ENCODE results near the gene ASTE1.

The ASTE1 gene

GRCh38 chr3:131008326-131008725 lies 18.3 kb downstream of the ASTE1 start:
- Histone ChIP-seq H3K9ac (no peak overlapping the region), H3K4me3 (ENCODE audit: low read depth, low read length) (no peak overlapping the region), H3K79me2 (no peaks in the 10 kb centered on the region), H2AFZ (no peak overlapping the region), H3K4me1 (no peaks in the 10 kb centered on the region), H3K27ac (no peak overlapping the region), H3K36me3 (ENCODE audit: control insufficient read depth, insufficient read depth, low read length) (no peaks in the 10 kb centered on the region), H3K4me2 (ENCODE audit: low read length) (no peak overlapping the region), H3K9me3 (ENCODE audit: control insufficient read depth, low read length) (no peaks in the 10 kb centered on the region), H3K27me3 (ENCODE audit: control insufficient read depth, insufficient read depth, low read length) (no peaks in the 10 kb centered on the region)
- TF ChIP-seq CTCF (IDR thresholded peaks at IDR 0.05) = no peak

DNA sequence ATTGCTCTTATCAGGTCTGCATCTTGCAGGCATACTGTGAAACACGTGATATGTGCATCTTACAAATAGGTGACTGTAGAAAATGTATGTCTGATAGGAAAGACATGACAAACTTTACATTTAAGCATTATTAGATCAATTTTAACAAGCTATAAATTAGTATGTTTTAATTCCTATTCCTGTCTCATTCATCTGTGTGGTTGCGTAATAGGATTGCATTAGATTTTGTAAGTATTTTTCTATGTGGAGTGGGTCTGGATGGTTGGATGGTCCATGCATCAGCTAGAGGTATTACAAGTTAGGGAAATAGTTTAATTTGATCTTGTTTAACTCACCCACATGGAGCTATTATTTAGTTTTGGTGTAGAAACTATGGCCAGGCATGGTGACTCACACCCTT lies 18.8 kb downstream of the ASTE1 start:
- no peak for TF ChIP-seq CTCF (IDR thresholded peaks at IDR 0.05)
- no peak overlapping the region for H3K9ac ChIP-seq

DNA sequence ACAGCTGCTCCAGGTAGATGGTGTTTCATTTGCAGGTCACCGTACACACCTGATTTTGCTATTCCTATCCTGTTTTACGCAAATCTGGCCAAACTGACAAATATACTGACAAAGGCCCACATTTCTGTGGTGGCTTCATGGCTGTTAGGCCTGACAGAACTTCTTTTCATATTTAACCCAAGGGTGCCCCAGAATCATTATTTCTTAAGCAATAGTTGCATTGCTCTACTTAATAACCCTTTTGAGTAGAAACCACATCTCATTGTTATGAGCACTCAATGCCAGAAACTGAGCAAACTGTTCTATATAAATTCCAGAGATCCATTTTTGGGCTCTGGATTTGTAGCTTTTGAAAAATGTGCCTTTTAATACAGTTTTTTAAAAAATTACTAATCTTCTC lies 19.4 kb downstream of the ASTE1 start:
- H3K4me3 ChIP-seq (ENCODE audit: low read depth, low read length) = no peak overlapping the region
- H3K79me2 ChIP-seq = no peaks in the 10 kb centered on the region
- H3K36me3 ChIP-seq (ENCODE audit: control insufficient read depth, insufficient read depth, low read length) = no peaks in the 10 kb centered on the region
- no peaks in the 10 kb centered on the region for H3K4me1 ChIP-seq
- TF ChIP-seq CTCF (IDR thresholded peaks at IDR 0.05) = no peak
- H3K4me2 ChIP-seq (ENCODE audit: low read length) = no peak overlapping the region
- H2AFZ ChIP-seq = no peak overlapping the region
- H3K9me3 ChIP-seq (ENCODE audit: control insufficient read depth, low read length) = no peaks in the 10 kb centered on the region
- no peak overlapping the region for H3K27ac ChIP-seq
- no peak overlapping the region for H3K9ac ChIP-seq
- H3K27me3 ChIP-seq (ENCODE audit: control insufficient read depth, insufficient read depth, low read length) = no peaks in the 10 kb centered on the region

More for the DNA sequence above, 18.8 kb downstream of the ASTE1 start:
- Histone ChIP-seq H3K4me1 (no peaks in the 10 kb centered on the region), H3K27me3 (ENCODE audit: control insufficient read depth, insufficient read depth, low read length) (no peaks in the 10 kb centered on the region), H2AFZ (no peak overlapping the region), H3K27ac (no peak overlapping the region), H3K9me3 (ENCODE audit: control insufficient read depth, low read length) (no peaks in the 10 kb centered on the region), H3K36me3 (ENCODE audit: control insufficient read depth, insufficient read depth, low read length) (no peaks in the 10 kb centered on the region), H3K79me2 (no peaks in the 10 kb centered on the region), H3K4me2 (ENCODE audit: low read length) (no peak overlapping the region), H3K4me3 (ENCODE audit: low read depth, low read length) (no peak overlapping the region)

DNA sequence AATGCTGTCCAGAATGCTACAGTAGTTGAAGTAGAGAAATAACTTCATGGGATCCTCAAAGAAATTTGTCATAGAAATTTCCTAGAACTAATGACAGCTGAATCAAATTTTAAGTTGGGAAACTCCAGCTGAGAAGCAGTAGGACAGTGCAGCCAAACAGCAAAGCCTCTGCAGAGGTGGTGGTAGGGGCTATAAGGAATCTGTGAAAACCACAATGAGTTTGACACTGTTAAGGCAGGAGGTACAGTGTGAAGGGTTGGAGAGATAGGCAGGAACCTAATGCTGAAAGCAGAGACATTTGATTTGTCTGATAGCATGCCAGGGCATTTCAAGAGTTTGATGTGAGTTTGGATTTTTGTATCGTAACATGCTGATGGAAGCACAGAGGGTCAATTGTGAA lies 22.0 kb downstream of the ASTE1 start:
- Histone ChIP-seq H3K27ac (no peak overlapping the region), H3K9me3 (ENCODE audit: control insufficient read depth, low read length) (no peaks in the 10 kb centered on the region), H3K9ac (no peak overlapping the region), H2AFZ (no peak overlapping the region), H3K4me2 (ENCODE audit: low read length) (no peak overlapping the region), H3K4me3 (ENCODE audit: low read depth, low read length) (no peak overlapping the region), H3K79me2 (no peaks in the 10 kb centered on the region), H3K27me3 (ENCODE audit: control insufficient read depth, insufficient read depth, low read length) (no peaks in the 10 kb centered on the region), H3K4me1 (no peaks in the 10 kb centered on the region), H3K36me3 (ENCODE audit: control insufficient read depth, insufficient read depth, low read length) (no peaks in the 10 kb centered on the region)
- no peak for TF ChIP-seq CTCF (IDR thresholded peaks at IDR 0.05)

DNA sequence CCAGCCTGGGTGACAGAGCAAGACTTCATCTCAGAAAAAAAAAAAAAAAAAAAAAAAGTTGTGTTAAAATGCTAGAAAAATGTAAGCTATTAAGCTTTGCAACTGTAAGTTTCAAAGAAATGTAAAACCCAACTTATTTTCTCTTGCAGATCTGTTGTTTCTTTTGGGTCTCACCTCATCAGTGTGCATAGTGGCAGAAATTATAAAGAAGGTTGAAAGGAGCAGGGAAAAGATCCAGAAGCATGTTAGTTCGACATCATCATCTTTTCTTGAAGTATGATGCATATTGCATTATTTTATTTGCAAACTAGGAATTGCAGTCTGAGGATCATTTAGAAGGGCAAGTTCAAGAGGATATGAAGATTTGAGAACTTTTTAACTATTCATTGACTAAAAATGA lies 25.6 kb downstream of the ASTE1 start:
- no peak overlapping the region for H3K9ac ChIP-seq
- no peaks in the 10 kb centered on the region for H3K36me3 ChIP-seq (ENCODE audit: control insufficient read depth, insufficient read depth, low read length)
- no peaks in the 10 kb centered on the region for H3K27me3 ChIP-seq (ENCODE audit: control insufficient read depth, insufficient read depth, low read length)
- no peak overlapping the region for H3K27ac ChIP-seq
- no peak overlapping the region for H3K4me3 ChIP-seq (ENCODE audit: low read depth, low read length)
- no peak overlapping the region for H2AFZ ChIP-seq
- no peak for TF ChIP-seq CTCF (IDR thresholded peaks at IDR 0.05)
- H3K79me2 ChIP-seq = no peaks in the 10 kb centered on the region
- no peak overlapping the region for H3K4me2 ChIP-seq (ENCODE audit: low read length)
- H3K9me3 ChIP-seq (ENCODE audit: control insufficient read depth, low read length) = no peaks in the 10 kb centered on the region
- no peaks in the 10 kb centered on the region for H3K4me1 ChIP-seq

Data from parathyroid adenoma (tissue), 2 donors.